HepG2 (cell line): ENCODE data around the gene ZNF816. TPM values are rescaled to one million over a fixed set of nuclear protein-coding genes. Genes with fewer than 3 reads are reported as not detected.

Experiments used
- ATAC-seq: fragments of 200-7000 bp; cut with Tn5 transposase; 3 replicates; pipeline ENCODE4 v1.9.1; 2020; ENCODE audit warnings: mild to moderate bottlenecking, moderate library complexity
- BruUV-seq: library from RNA; stranded (reverse); fragments of 400-500 nt; replicated peaks from 2 replicates; lab custom pipeline; 2021; lab: Mats Ljungman, UMichigan
- CTCF ChIA-PET: fragments of 300-600 bp; formaldehyde crosslinking; extraction: SDS; loops from one replicate; lab custom pipeline; 2021; ENCODE audit warnings: low total read pairs, inconsistent platforms, low intra/inter-chr PET ratio; lab: Yijun Ruan, JAX
- POLR2A ChIA-PET: fragments of 350-600 bp; sonication (Branson Sonifier 250); formaldehyde crosslinking; loops from one replicate; lab custom pipeline; 2020; ENCODE audit warnings: antibody characterized with exemption, inconsistent platforms; lab: Yijun Ruan, JAX
- DNase-seq: peaks from one replicate; pipeline ENCODE4 v3.0.0-alpha.2; 2015; ENCODE audit warnings: low spot score
- FAIRE-seq: peaks from 3 replicates; lab custom pipeline; 2011; peaks lifted over from hg19 to GRCh38; lab: Jason Lieb, UNC
- H2AFZ ChIP-seq: one replicate; pipeline ENCODE4 v1.6.1; 2011; ENCODE audit warnings: low read length, inconsistent platforms
- H3K27ac ChIP-seq: fragments of 300-600 bp; 3 replicates; pipeline ENCODE4 v1.8.0; 2011; ENCODE audit warnings: mixed run types, mild to moderate bottlenecking, mixed read lengths, low read length, inconsistent platforms; ENCODE audit not compliant: insufficient read depth; ENCODE audit errors: extremely low read length
- H3K27me3 ChIP-seq, 2 experiments: fragments of 200-600 bp in 1 of 2; 2 replicates in 1 of 2; 3 replicates in 1 of 2; pipeline versions ENCODE4 v1.6.0 to v1.8.0; 2011; ENCODE audit warnings: low read length in 2 of 2, mild to moderate bottlenecking in 2 of 2, moderate library complexity in 2 of 2, inconsistent platforms in 1 of 2; ENCODE audit not compliant: insufficient read depth in 2 of 2, control insufficient read depth in 1 of 2
- H3K36me3 ChIP-seq, 2 experiments: fragments of 200-600 bp in 1 of 2; replicated peaks in 1 of 2; 2 replicates in 1 of 2; 3 replicates in 1 of 2; pipeline versions ENCODE4 v1.5.1 to v1.8.0; 2011; ENCODE audit warnings: low read length in 2 of 2, inconsistent platforms in 1 of 2; ENCODE audit not compliant: insufficient read depth in 2 of 2, control insufficient read depth in 1 of 2
- H3K4me1 ChIP-seq: 2 replicates; pipeline ENCODE4 v1.5.1; 2012; ENCODE audit warnings: low read length, inconsistent platforms; ENCODE audit not compliant: insufficient read depth
- H3K4me2 ChIP-seq: 2 replicates; pipeline ENCODE4 v1.6.0; 2011; ENCODE audit warnings: low read depth, low read length, inconsistent platforms
- H3K4me3 ChIP-seq, 3 experiments: fragments of 200-600 bp in 1 of 3; sonication (generic), shearing (Covaris generic) in 1 of 3; replicated peaks in 1 of 3; 2 replicates each; pipeline ENCODE4 v1.5.1; 2011 to 2016; ENCODE audit warnings: low read length in 3 of 3, inconsistent platforms in 2 of 3, low read depth in 2 of 3, mild to moderate bottlenecking in 2 of 3, control low read depth in 1 of 3, mixed read lengths in 1 of 3; ENCODE audit not compliant: insufficient read depth in 1 of 3
- H3K79me2 ChIP-seq: one replicate; pipeline ENCODE4 v1.6.1; 2011; ENCODE audit warnings: low read length, inconsistent platforms; ENCODE audit not compliant: insufficient read depth
- H3K9ac ChIP-seq: 2 replicates; pipeline ENCODE4 v1.6.0; 2011; ENCODE audit warnings: mild to moderate bottlenecking, low read depth, low read length, inconsistent platforms; ENCODE audit not compliant: insufficient read depth
- H3K9me3 ChIP-seq: 2 replicates; pipeline ENCODE4 v1.5.1; 2012; ENCODE audit warnings: mild to moderate bottlenecking, low read length
- H4K20me1 ChIP-seq: 2 replicates; pipeline ENCODE4 v1.6.0; 2011; ENCODE audit warnings: inconsistent platforms, mild to moderate bottlenecking, low read length, moderate library complexity; ENCODE audit not compliant: insufficient read depth
- ATRX ChIP-seq: sonication (generic); formaldehyde crosslinking; IDR thresholded peaks from 2 replicates; pipeline ENCODE4 v1.4.0; 2020; ENCODE audit warnings: missing genetic modification reagents, borderline replicate concordance
- JUNB ChIP-seq: sonication (generic); formaldehyde crosslinking; IDR thresholded peaks from 2 replicates; pipeline ENCODE4 v1.8.0; 2022; ENCODE audit warnings: missing genetic modification reagents, mild to moderate bottlenecking, borderline replicate concordance
- KDM2A ChIP-seq: sonication (generic); formaldehyde crosslinking; IDR thresholded peaks from 2 replicates; pipeline ENCODE4 v1.4.0; 2020; ENCODE audit warnings: low read depth, missing genetic modification reagents, borderline replicate concordance
- MAFK ChIP-seq, 2 experiments: IDR thresholded peaks in 1 of 2; conservative IDR thresholded peaks in 1 of 2; 2 replicates each; pipeline ENCODE4 v1.6.1; 2011; ENCODE audit warnings: improper control_type of control experiment in 2 of 2, low read length in 2 of 2
- MYNN ChIP-seq: sonication (generic); formaldehyde crosslinking; IDR thresholded peaks from 2 replicates; pipeline ENCODE4 v1.4.0; 2020; ENCODE audit warnings: mild to moderate bottlenecking, low read depth, missing genetic modification reagents
- NCOA2 ChIP-seq: sonication (generic); formaldehyde crosslinking; IDR thresholded peaks from 2 replicates; pipeline ENCODE4 v1.8.0; 2022; ENCODE audit warnings: inconsistent platforms
- NR2F1 ChIP-seq, 2 experiments: fragments of 450-650 bp in 1 of 2; formaldehyde crosslinking in 1 of 2; IDR thresholded peaks; 2 replicates each; pipeline versions ENCODE4 v1.5.0 to v1.6.1; 2016 to 2020; ENCODE audit warnings: mild to moderate bottlenecking in 1 of 2, missing compliant biosample characterization in 1 of 2, missing genetic modification reagents in 1 of 2, moderate library complexity in 1 of 2
- SALL1 ChIP-seq: sonication (generic); formaldehyde crosslinking; IDR thresholded peaks from 2 replicates; pipeline ENCODE4 v1.8.0; 2022; ENCODE audit warnings: mild to moderate bottlenecking, missing genetic modification reagents
- SOX5 ChIP-seq: IDR thresholded peaks from 2 replicates; pipeline ENCODE4 v1.6.1; 2016; ENCODE audit warnings: borderline replicate concordance
- STAG1 ChIP-seq: sonication (generic); formaldehyde crosslinking; IDR thresholded peaks from 2 replicates; pipeline ENCODE4 v1.4.0; 2020; ENCODE audit warnings: missing genetic modification reagents
- TOPORS ChIP-seq: sonication (generic); formaldehyde crosslinking; IDR thresholded peaks from 2 replicates; pipeline ENCODE4 v1.8.0; 2023; ENCODE audit warnings: mild to moderate bottlenecking, missing genetic modification reagents
- ZNF230 ChIP-seq: sonication (generic); formaldehyde crosslinking; IDR thresholded peaks from 2 replicates; pipeline ENCODE4 v1.4.0; 2020; ENCODE audit warnings: mild to moderate bottlenecking, missing genetic modification reagents
- ZNF234 ChIP-seq: sonication (generic); formaldehyde crosslinking; conservative IDR thresholded peaks from 2 replicates; pipeline ENCODE4 v1.5.1; 2020; ENCODE audit warnings: mild to moderate bottlenecking, missing genetic modification reagents
- ZNF549 ChIP-seq: sonication (generic); formaldehyde crosslinking; IDR thresholded peaks from 2 replicates; pipeline ENCODE4 v1.5.0; 2020; ENCODE audit warnings: missing genetic modification reagents
- ZNF558 ChIP-seq: sonication (generic); formaldehyde crosslinking; IDR thresholded peaks from 2 replicates; pipeline ENCODE4 v1.9.0; 2022; ENCODE audit warnings: mild to moderate bottlenecking, missing genetic modification reagents, borderline replicate concordance
- ZNF816 ChIP-seq: sonication (generic); formaldehyde crosslinking; IDR thresholded peaks from 2 replicates; pipeline ENCODE4 v1.8.0; 2022; ENCODE audit warnings: missing genetic modification reagents, mild to moderate bottlenecking, borderline replicate concordance
- ZNF878 ChIP-seq: sonication (generic); formaldehyde crosslinking; IDR thresholded peaks from 2 replicates; pipeline ENCODE4 v1.8.1; 2023; ENCODE audit warnings: mild to moderate bottlenecking, missing genetic modification reagents, moderate library complexity
- ZSCAN25 ChIP-seq: sonication (generic); formaldehyde crosslinking; IDR thresholded peaks from 2 replicates; pipeline ENCODE4 v1.8.0; 2022; ENCODE audit warnings: mild to moderate bottlenecking, missing genetic modification reagents
- ZSCAN30 ChIP-seq: sonication (generic); formaldehyde crosslinking; IDR thresholded peaks from 2 replicates; pipeline ENCODE4 v1.5.0; 2020; ENCODE audit warnings: mild to moderate bottlenecking, missing genetic modification reagents
- WGBS: methylation state at CpG from one replicate; pipeline ENCODE4 v1.1.6; 2017; ENCODE audit warnings: low lambda C conversion rate; 5-methylcytosine and 5-hydroxymethylcytosine counted together
- in situ Hi-C: cut with HindIII; loops from 2 replicates; pipeline ENCODE4 v1.10.0; 2017; ENCODE audit warnings: low pct_unique_long_range_greater_than_20kb; ENCODE audit not compliant: extremely low pct_ligation_motif_present
- intact Hi-C: fragments of 100-400 bp; cut with micrococcal nuclease; formaldehyde crosslinking; loops from one replicate; pipeline ENCODE4 v1.10.0; 2022; ENCODE audit not compliant: unreplicated experiment
- polyA plus RNA-seq, 8 experiments: library from polyadenylated mRNA; depleted of rRNA in 3 of 8; stranded (reverse) in 7 of 8; unstranded in 1 of 8; fragments of >200 nt; fragmentation: Illumina TruSeq in 4 of 8; extraction: Trizol in 4 of 8; gene quantifications; 2 replicates each; pipeline versions ENCODE4 v1.2.1 to v1.2.3, GENCODE V29; 2011 to 2016; ENCODE audit warnings: low read depth in 4 of 8, missing spikeins in 1 of 8, mixed read lengths in 1 of 8; ENCODE audit not compliant: insufficient read depth in 1 of 8
- total RNA-seq, 5 experiments: library from RNA; depleted of rRNA; stranded (reverse); fragments of >200 nt; fragmentation: Illumina TruSeq; extraction: Trizol; gene quantifications; 2 replicates each; pipeline ENCODE4 v1.2.3, GENCODE V29; 2016; ENCODE audit warnings: low read depth in 1 of 5
- TF ChIP-seq, protein P1 (sequence below): sonication (generic); formaldehyde crosslinking; IDR thresholded peaks from 2 replicates; pipeline ENCODE4 v1.8.1; 2023; ENCODE audit warnings: mild to moderate bottlenecking, missing genetic modification reagents
- TF ChIP-seq, protein P2 (sequence below): sonication (generic); formaldehyde crosslinking; IDR thresholded peaks from 2 replicates; pipeline ENCODE4 v1.9.0; 2021; ENCODE audit warnings: missing genetic modification reagents, borderline replicate concordance
- TF ChIP-seq, protein P3 (sequence below): sonication (generic); formaldehyde crosslinking; IDR thresholded peaks from 2 replicates; pipeline ENCODE4 v1.8.0; 2022; ENCODE audit warnings: mild to moderate bottlenecking, missing genetic modification reagents, borderline replicate concordance

Gene ZNF816
- total and polyA plus RNA-seq, 2 of the 13 experiments (the other 11 are each of a cell fraction or from before 2014, with no cell fraction given), result 5.2 to 14.1 TPM

DNA sequence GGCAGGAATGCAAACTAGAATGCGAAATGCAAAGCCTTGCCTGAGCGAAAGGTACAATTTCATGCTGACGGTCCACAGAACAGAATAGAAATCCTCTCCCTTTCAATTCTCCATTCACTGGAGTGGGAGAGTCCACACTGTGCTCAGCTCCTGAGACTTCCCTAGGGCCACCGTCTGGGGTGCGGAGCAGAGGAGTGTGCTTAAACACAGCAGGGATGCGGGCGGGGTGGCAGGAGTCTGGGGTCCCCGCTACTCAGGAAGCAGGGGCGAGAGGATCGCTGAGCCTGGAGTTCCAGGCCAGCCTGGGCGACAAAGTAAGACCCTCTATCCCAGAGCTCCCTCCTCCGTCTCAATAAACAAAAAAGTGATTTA lies 552 bp upstream of the ZNF816 start:
- DNase-seq, result peak; percentile 2
- Histone ChIP-seq H3K4me2 (peak overlapping the region; percentile 83), H3K27ac (peak overlapping the region; percentile 55), H3K27me3 (no peaks in the 10 kb centered on the region; a peak in 1 of 5 replicates), H3K9ac (peak overlapping the region; percentile 64; the same call in 1 of the 2 replicates), H3K79me2 (peaks cover 35% of the 10 kb centered on the region), H3K36me3 (peaks cover 2 to 16% of the 10 kb centered on the region in 2 experiments; a peak in 3 of 5 replicates), H2AFZ (peak overlapping the region; percentile 93), H3K4me3 (peak overlapping the region; percentile 79 to 98 (median 80)), H3K4me1 (peaks cover 35% of the 10 kb centered on the region), H3K9me3 (peaks cover 22% of the 10 kb centered on the region), H4K20me1 (no peaks in the 10 kb centered on the region)
- intact Hi-C loops (loop anchor here (2.0 kb wide), 2 partner anchors 18 to 40 kb away; partner anchors contain the start of gene ZNF888), in situ Hi-C loops (no loop called here)
- FAIRE-seq, result no peak
- 18% methylated on average over 8 of the region's 12 CpGs for WGBS
- peak; percentile 61 for ATAC-seq
- no TSS peak for BruUV-seq
- POLR2A ChIA-PET, result interaction anchor here (0.6 to 0.7 kb wide), 2 partner anchors 9 to 19 kb away, joined by 3 to 4 read pairs; no protein-coding TSS in a partner anchor
- CTCF ChIA-PET, result no interaction called here
- TF ChIP-seq ZSCAN25 (CRISPR knock-in tag) (no peak), ZNF816 (no peak), SOX5 (CRISPR knock-in tag) (no peak), NR2F1 (CRISPR knock-in tag; IDR thresholded peaks at IDR 0.05) (no peak), KDM2A (CRISPR knock-in tag) (no peak), STAG1 (CRISPR knock-in tag) (peak; percentile 10; the same call in 1 of the 2 replicates), ZNF234 (CRISPR knock-in tag) (no peak), ZNF558 (CRISPR knock-in tag) (peak; percentile 32; the same call in 1 of the 2 replicates), NCOA2 (CRISPR knock-in tag) (no peak), ZNF878 (CRISPR knock-in tag) (no peak), SALL1 (CRISPR knock-in tag) (no peak), ATRX (no peak), MAFK (conservative IDR thresholded peaks at IDR 0.05 in 1 of 2, IDR thresholded peaks at IDR 0.05 in 1 of 2; ENCODE audit: low read length in 2 of 2) (no peak), ZNF230 (CRISPR knock-in tag) (peak; percentile 100), MYNN (CRISPR knock-in tag) (no peak), ZSCAN30 (CRISPR knock-in tag) (no peak), JUNB (no peak), ZNF549 (CRISPR knock-in tag) (0 out of 2 replicates have a peak, but pooled peaks have one; percentile 20), TOPORS (CRISPR knock-in tag) (0 out of 2 replicates have a peak, but pooled peaks have one; percentile 43)
- TF ChIP-seq, protein P1, sequence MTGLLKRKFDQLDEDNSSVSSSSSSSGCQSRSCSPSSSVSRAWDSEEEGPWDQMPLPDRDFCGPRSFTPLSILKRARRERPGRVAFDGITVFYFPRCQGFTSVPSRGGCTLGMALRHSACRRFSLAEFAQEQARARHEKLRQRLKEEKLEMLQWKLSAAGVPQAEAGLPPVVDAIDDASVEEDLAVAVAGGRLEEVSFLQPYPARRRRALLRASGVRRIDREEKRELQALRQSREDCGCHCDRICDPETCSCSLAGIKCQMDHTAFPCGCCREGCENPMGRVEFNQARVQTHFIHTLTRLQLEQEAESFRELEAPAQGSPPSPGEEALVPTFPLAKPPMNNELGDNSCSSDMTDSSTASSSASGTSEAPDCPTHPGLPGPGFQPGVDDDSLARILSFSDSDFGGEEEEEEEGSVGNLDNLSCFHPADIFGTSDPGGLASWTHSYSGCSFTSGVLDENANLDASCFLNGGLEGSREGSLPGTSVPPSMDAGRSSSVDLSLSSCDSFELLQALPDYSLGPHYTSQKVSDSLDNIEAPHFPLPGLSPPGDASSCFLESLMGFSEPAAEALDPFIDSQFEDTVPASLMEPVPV, result 0 out of 2 replicates have a peak, but pooled peaks have one; percentile 25
- TF ChIP-seq, protein P2, sequence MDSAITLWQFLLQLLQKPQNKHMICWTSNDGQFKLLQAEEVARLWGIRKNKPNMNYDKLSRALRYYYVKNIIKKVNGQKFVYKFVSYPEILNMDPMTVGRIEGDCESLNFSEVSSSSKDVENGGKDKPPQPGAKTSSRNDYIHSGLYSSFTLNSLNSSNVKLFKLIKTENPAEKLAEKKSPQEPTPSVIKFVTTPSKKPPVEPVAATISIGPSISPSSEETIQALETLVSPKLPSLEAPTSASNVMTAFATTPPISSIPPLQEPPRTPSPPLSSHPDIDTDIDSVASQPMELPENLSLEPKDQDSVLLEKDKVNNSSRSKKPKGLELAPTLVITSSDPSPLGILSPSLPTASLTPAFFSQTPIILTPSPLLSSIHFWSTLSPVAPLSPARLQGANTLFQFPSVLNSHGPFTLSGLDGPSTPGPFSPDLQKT, result no peak
- TF ChIP-seq, protein P3, sequence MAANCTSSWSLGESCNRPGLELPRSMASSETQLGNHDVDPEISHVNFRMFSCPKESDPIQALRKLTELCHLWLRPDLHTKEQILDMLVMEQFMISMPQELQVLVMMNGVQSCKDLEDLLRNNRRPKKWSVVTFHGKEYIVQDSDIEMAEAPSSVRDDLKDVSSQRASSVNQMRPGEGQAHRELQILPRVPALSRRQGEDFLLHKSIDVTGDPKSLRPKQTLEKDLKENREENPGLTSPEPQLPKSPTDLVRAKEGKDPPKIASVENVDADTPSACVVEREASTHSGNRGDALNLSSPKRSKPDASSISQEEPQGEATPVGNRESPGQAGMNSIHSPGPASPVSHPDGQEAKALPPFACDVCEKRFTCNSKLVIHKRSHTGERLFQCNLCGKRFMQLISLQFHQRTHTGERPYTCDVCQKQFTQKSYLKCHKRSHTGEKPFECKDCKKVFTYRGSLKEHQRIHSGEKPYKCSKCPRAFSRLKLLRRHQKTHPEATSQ (CRISPR knock-in tag), result 0 out of 2 replicates have a peak, but pooled peaks have one; percentile 12
